ENCODE results near the gene NPLOC4. TPM values are rescaled to one million over a fixed set of nuclear protein-coding genes. Genes with fewer than 3 reads are reported as not detected.

The NPLOC4 gene
- total RNA-seq, 1 donor from 2014 or later: 102 TPM

DNA sequence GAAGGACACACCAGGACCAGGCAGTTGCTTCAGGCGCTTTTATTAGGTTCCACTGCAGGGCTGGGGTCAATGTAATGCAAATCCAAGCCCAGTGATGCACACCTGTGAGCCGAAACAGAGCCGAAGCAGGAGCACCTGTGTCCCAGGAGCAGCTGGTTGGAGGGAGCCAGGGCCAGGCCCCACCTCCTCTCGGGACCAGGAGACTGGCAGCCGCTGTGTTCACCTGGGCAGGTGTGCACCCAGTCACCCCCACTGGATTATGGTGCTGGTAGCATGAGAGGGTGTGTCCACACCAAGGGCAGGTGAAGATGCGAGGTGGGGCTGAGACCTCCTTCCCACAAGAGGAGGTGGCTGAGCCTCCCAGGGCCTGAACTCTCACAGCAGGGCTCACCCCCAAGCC, 80.0 kb downstream of the NPLOC4 start:
- no peak overlapping the region for H3K4me3 Mint-ChIP-seq (ENCODE audit: low read depth)

DNA sequence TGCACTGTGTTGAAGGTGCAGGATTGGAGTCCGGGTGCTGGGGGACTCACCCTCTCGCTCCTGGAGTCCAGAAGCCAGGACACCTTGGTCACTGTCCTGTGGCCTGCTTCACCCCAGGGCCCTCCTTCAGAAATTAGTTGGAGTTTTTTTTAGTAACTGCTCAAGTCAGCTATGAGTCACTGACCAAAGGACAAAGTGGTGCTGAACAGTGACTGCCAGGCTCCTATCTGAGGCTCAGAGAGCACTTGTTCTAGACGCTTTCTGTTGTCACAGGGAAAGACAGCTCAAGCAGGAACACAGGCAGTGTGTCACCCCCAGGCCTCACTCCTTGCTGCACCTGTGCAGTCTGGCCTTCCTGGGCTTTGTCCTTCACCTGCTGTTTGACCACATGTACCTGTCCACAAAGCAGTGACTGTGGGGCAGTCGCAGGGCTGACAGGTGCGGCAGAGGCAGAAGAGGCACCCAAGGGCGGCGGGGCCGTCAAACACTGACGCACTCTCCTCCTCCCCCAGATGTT, 80.7 kb downstream of the NPLOC4 start:
- H3K36me3 Mint-ChIP-seq (ENCODE audit: insufficient read depth): peaks cover 7% of the 10 kb centered on the region
- TF ChIP-seq, protein P1, sequence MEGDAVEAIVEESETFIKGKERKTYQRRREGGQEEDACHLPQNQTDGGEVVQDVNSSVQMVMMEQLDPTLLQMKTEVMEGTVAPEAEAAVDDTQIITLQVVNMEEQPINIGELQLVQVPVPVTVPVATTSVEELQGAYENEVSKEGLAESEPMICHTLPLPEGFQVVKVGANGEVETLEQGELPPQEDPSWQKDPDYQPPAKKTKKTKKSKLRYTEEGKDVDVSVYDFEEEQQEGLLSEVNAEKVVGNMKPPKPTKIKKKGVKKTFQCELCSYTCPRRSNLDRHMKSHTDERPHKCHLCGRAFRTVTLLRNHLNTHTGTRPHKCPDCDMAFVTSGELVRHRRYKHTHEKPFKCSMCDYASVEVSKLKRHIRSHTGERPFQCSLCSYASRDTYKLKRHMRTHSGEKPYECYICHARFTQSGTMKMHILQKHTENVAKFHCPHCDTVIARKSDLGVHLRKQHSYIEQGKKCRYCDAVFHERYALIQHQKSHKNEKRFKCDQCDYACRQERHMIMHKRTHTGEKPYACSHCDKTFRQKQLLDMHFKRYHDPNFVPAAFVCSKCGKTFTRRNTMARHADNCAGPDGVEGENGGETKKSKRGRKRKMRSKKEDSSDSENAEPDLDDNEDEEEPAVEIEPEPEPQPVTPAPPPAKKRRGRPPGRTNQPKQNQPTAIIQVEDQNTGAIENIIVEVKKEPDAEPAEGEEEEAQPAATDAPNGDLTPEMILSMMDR (IDR thresholded peaks at IDR 0.05; ENCODE audit: unreplicated experiment): no peak
- no peak overlapping the region for H3K4me3 Mint-ChIP-seq (ENCODE audit: low read depth)
- no peaks in the 10 kb centered on the region for H3K9me3 Mint-ChIP-seq (ENCODE audit: low read depth)
- no peak for DNase-seq (ENCODE audit: low spot score, unreplicated experiment)
- no peak overlapping the region for H3K27ac Mint-ChIP-seq
- H3K27me3 Mint-ChIP-seq: no peaks in the 10 kb centered on the region
- peaks cover 13% of the 10 kb centered on the region for H3K4me1 Mint-ChIP-seq (ENCODE audit: low read depth)

More for the DNA sequence above, 80.0 kb downstream of the NPLOC4 start:
- Mint-ChIP-seq H3K4me1 (ENCODE audit: low read depth) (peaks cover 10% of the 10 kb centered on the region), H3K27ac (no peak overlapping the region), H3K27me3 (no peaks in the 10 kb centered on the region), H3K36me3 (ENCODE audit: insufficient read depth) (peaks cover 8% of the 10 kb centered on the region), H3K9me3 (ENCODE audit: low read depth) (no peaks in the 10 kb centered on the region)
- TF ChIP-seq, protein P1 (IDR thresholded peaks at IDR 0.05; ENCODE audit: unreplicated experiment): no peak
- DNase-seq (ENCODE audit: low spot score, unreplicated experiment): no peak

DNA sequence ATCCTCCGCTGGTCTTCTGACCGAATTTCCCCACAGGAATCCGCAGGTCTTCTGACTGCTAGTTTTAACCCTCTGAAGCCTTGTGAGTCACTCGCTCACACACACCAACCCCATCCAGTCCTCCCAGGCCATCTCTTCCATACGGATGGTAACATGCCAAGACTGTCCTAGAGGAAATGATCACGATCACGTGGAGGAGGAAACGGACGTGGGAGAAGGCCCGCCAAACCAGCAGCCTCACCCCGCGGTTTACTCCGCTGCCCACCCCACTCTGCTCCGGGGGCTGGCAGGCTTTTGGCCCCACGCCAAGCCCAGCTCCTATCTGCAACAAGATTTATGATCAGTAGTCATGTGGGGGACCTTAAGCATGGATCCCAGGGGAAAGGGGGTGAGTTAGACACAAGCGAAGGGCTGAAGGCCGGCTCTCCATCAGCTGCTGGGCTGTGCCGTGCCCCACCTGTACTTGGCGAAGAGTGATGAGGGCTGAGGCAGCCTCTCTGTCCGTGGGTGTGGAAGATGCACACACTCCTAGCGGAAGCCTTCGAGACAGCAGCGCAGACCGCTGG, 83.2 kb downstream of the NPLOC4 start:
- Mint-ChIP-seq H3K36me3 (ENCODE audit: insufficient read depth) (peaks cover 8% of the 10 kb centered on the region), H3K27ac (peak overlapping the region; percentile 93), H3K9me3 (ENCODE audit: low read depth) (no peaks in the 10 kb centered on the region)

DNA sequence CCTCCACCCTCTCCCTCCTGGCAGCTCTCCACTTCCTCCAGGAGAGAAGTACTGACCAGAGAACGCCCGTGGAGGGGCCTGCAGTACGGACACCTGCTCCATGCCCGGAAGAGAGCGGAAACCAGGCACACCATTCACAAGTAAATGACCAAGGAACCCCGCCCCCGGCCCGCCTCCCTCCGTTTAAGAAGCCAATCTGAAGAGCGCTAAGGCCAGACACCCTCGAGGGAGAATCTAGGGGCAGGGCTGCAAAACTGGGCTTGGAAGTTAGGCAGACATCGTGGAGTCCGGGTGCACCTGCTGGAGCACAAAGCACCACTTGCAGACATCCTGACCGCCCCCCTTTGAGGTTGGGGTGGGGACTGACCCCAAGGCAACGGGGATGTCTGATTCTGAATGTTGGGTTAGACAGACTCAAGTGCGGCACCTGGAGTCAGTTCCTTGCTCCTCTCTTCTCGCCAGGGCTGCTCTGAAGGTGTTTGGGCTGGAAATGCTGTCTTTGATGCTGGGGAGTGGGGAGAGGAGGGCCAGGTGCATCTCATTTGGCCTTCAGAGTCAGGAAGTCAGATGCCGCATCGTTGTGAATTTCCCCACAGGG, 83.8 kb downstream of the NPLOC4 start:
- Mint-ChIP-seq H3K36me3 (ENCODE audit: insufficient read depth) (peaks cover 6% of the 10 kb centered on the region), H3K4me1 (ENCODE audit: low read depth) (peaks cover 15% of the 10 kb centered on the region), H3K27me3 (no peaks in the 10 kb centered on the region), H3K4me3 (ENCODE audit: low read depth) (peak overlapping the region; percentile 85), H3K9me3 (ENCODE audit: low read depth) (no peaks in the 10 kb centered on the region), H3K27ac (peak overlapping the region; percentile 93)
- TF ChIP-seq, protein P1 (IDR thresholded peaks at IDR 0.05; ENCODE audit: unreplicated experiment): no peak
- no peak for DNase-seq (ENCODE audit: low spot score, unreplicated experiment)

More for the DNA sequence above, 83.2 kb downstream of the NPLOC4 start:
- H3K4me3 Mint-ChIP-seq (ENCODE audit: low read depth): peak overlapping the region; percentile 85
- TF ChIP-seq, protein P1 (IDR thresholded peaks at IDR 0.05; ENCODE audit: unreplicated experiment): no peak
- no peak for DNase-seq (ENCODE audit: low spot score, unreplicated experiment)
- H3K27me3 Mint-ChIP-seq: no peaks in the 10 kb centered on the region
- H3K4me1 Mint-ChIP-seq (ENCODE audit: low read depth): peaks cover 15% of the 10 kb centered on the region

DNA sequence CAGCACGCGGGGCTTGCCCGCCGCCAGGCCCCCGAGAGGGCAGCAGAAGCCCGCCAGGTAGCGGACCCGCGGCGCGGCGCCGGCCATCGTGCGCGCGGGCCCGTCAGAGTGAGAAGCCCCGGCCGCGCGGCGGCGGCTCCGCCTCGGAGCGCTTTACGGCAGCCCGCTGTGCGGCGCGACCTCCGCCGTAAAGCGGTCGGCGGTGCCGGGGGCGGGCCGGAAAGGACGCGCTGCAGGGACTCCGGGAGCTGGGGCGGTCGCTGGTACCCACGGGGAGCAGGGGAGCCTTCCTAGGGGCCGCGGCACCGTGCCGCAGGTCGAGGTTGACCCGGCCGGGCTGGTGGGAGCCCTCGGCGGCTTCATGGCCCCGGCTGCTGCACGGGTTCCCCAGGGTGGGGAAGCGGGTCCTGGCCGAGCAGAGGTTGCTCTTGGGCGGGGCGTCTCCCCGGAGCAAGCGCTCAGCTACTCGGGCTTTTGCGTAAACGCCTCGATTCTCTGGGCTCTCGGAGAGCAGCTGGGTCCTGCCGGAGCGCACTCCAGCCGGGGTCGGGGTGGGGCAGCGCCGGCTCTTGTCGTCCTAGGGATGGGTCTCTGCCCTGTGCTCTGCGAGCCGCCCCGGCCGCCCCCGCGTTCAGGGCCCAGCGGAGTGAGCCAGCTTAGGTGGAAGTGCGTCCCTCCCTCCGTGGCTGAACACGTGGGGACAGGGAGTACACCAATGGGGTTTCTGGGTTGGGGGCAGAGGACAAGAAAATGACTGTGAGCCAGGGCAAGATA, 84.5 kb downstream of the NPLOC4 start, which contains the start of gene FAAP100:
Gene FAAP100, minus strand, starts transcription at position 110 of the 774 bp plus-strand sequence. Its CDS starts 23 bp downstream, at position 87.
- DNase-seq (ENCODE audit: low spot score, unreplicated experiment): peak; percentile 72
- Mint-ChIP-seq H3K4me1 (ENCODE audit: low read depth) (peaks cover 15% of the 10 kb centered on the region), H3K27me3 (no peaks in the 10 kb centered on the region), H3K4me3 (ENCODE audit: low read depth) (peak within 1 kb of the TSS; percentile 85), H3K9me3 (ENCODE audit: low read depth) (no peaks in the 10 kb centered on the region), H3K36me3 (ENCODE audit: insufficient read depth) (peaks cover 6% of the 10 kb centered on the region), H3K27ac (peak within 1 kb of the TSS; percentile 93)
- TF ChIP-seq, protein P1 (IDR thresholded peaks at IDR 0.05; ENCODE audit: unreplicated experiment): no peak

Measured in progenitor cell of endocrine pancreas (in vitro differentiated cells).